Bone marrow (tissue), 2 donors: ENCODE data around the gene STAT5B.

Experiments
- DNase-seq, 2 donors: peaks; one replicate each; lab custom pipeline; 2025; lab: John Stamatoyannopoulos, UW

The STAT5B gene

GRCh38 chr17:42285346-42286050, 9.3 kb upstream of the STAT5B start:
- DNase-seq: no peak

GRCh38 chr17:42284566-42284965, 8.4 kb upstream of the STAT5B start:
- no peak for DNase-seq

GRCh38 chr17:42284024-42284369, 7.8 kb upstream of the STAT5B start:
- no peak for DNase-seq

GRCh38 chr17:42283241-42284023, 7.2 kb upstream of the STAT5B start:
- DNase-seq: no peak

- DNase-seq: no peak
Measured at GRCh38 chr17:42282478-42283080, 6.4 kb upstream of the STAT5B start.

- no peak for DNase-seq
Measured at GRCh38 chr17:42281571-42282096, 5.4 kb upstream of the STAT5B start.

- no peak for DNase-seq
Measured at GRCh38 chr17:42279776-42280630, 3.8 kb upstream of the STAT5B start.

GRCh38 chr17:42277342-42277712, 1.1 kb upstream of the STAT5B start:
- no peak for DNase-seq

- DNase-seq: peak in 1 of 2 donors; percentile 29
Measured at GRCh38 chr17:42276609-42277341, 584 bp upstream of the STAT5B start.

GRCh38 chr17:42275527-42276358, 448 bp downstream of the STAT5B start:
- DNase-seq: no peak

- DNase-seq: no peak
Measured at GRCh38 chr17:42274812-42275526, 1.2 kb downstream of the STAT5B start.

GRCh38 chr17:42274253-42274542, 2.0 kb downstream of the STAT5B start:
- no peak for DNase-seq

GRCh38 chr17:42273474-42274252, 2.5 kb downstream of the STAT5B start:
- DNase-seq: no peak

GRCh38 chr17:42272162-42272907, 3.9 kb downstream of the STAT5B start:
- DNase-seq: no peak

- DNase-seq: peak in 1 of 2 donors; percentile 33
Measured at GRCh38 chr17:42271779-42272035, 4.5 kb downstream of the STAT5B start.

GRCh38 chr17:42271006-42271778, 5.0 kb downstream of the STAT5B start:
- no peak for DNase-seq

GRCh38 chr17:42270596-42270995, 5.6 kb downstream of the STAT5B start:
- DNase-seq: no peak

GRCh38 chr17:42270170-42270535, 6.0 kb downstream of the STAT5B start:
- no peak for DNase-seq
